GM18498 (cell line): ENCODE results near the gene ZMIZ1.

ENCODE experiments used
- ATAC-seq: cut with Tn5 transposase; IDR thresholded peaks from one replicate; pipeline ENCODE4 v1.9.1; 2021; ENCODE audit warnings: mild to moderate bottlenecking, moderate library complexity; ENCODE audit not compliant: unreplicated experiment

ZMIZ1 gene

GRCh38 chr10:79166312-79166721, 97.6 kb downstream of the ZMIZ1 start:
- ATAC-seq, result no peak

GRCh38 chr10:79166741-79167140, 98.0 kb downstream of the ZMIZ1 start:
- no peak for ATAC-seq

GRCh38 chr10:79167537-79167936, 98.8 kb downstream of the ZMIZ1 start:
- no peak for ATAC-seq

- no peak for ATAC-seq
Observed at GRCh38 chr10:79168210-79168609, 99.4 kb downstream of the ZMIZ1 start.

GRCh38 chr10:79170226-79170752, 101.5 kb downstream of the ZMIZ1 start:
- no peak for ATAC-seq

GRCh38 chr10:79170993-79171392, 102.2 kb downstream of the ZMIZ1 start:
- ATAC-seq, result no peak

GRCh38 chr10:79171504-79171903, 102.7 kb downstream of the ZMIZ1 start:
- ATAC-seq, result no peak

- no peak for ATAC-seq
Observed at GRCh38 chr10:79172881-79173280, 104.1 kb downstream of the ZMIZ1 start.

- no peak for ATAC-seq
Observed at GRCh38 chr10:79173582-79174262, 105.0 kb downstream of the ZMIZ1 start.

- no peak for ATAC-seq
Observed at GRCh38 chr10:79176052-79176501, 107.3 kb downstream of the ZMIZ1 start.

GRCh38 chr10:79176949-79177602, 108.3 kb downstream of the ZMIZ1 start:
- ATAC-seq, result no peak

- no peak for ATAC-seq
Observed at GRCh38 chr10:79178070-79178576, 109.4 kb downstream of the ZMIZ1 start.

- no peak for ATAC-seq
Observed at GRCh38 chr10:79178614-79179163, 109.9 kb downstream of the ZMIZ1 start.

GRCh38 chr10:79179164-79179956, 110.6 kb downstream of the ZMIZ1 start:
- ATAC-seq, result no peak

- no peak for ATAC-seq
Observed at GRCh38 chr10:79179957-79180309, 111.2 kb downstream of the ZMIZ1 start.

GRCh38 chr10:79180414-79181221, 111.9 kb downstream of the ZMIZ1 start:
- ATAC-seq, result no peak

GRCh38 chr10:79181227-79181626, 112.5 kb downstream of the ZMIZ1 start:
- ATAC-seq, result no peak

- no peak for ATAC-seq
Observed at GRCh38 chr10:79181698-79182521, 113.1 kb downstream of the ZMIZ1 start.

- no peak for ATAC-seq
Observed at GRCh38 chr10:79182781-79183467, 114.2 kb downstream of the ZMIZ1 start.
